ENCODE results near the gene PLA2G12A. TPM values are rescaled to one million over a fixed set of nuclear protein-coding genes. Genes with fewer than 3 reads are reported as not detected.
A peak's percentile ranks its signal among the peaks of the same experiment; 100 is the strongest.

The PLA2G12A gene
- 10 to 100 TPM; 23.8 to 44.6 (median 34.1) TPM for polyA plus RNA-seq (ENCODE audit: insufficient read length in 3 of 3)
- long read RNA-seq, donor 1, full-length matches to known transcripts, result 17 of 17 reads
- long read RNA-seq, donor 1, partial matches to known transcripts, result 0 of 17 reads
- long read RNA-seq, donor 1, other reads (novel, unspliced or antisense), result 0 of 17 reads
- long read RNA-seq, donor 2, full-length matches to known transcripts, result 20 of 20 reads
- long read RNA-seq, donor 2, partial matches to known transcripts, result 0 of 20 reads
- long read RNA-seq, donor 2, other reads (novel, unspliced or antisense), result 0 of 20 reads
- long read RNA-seq, donor 3, full-length matches to known transcripts, result 19 of 19 reads
- long read RNA-seq, donor 3, partial matches to known transcripts, result 0 of 19 reads
- long read RNA-seq, donor 3, other reads (novel, unspliced or antisense), result 0 of 19 reads
- long read RNA-seq, donor 4, full-length matches to known transcripts, result 27 of 27 reads
- long read RNA-seq, donor 4, partial matches to known transcripts, result 0 of 27 reads
- long read RNA-seq, donor 4, other reads (novel, unspliced or antisense), result 0 of 27 reads
- long read RNA-seq, donor 5, full-length matches to known transcripts, result 11 of 11 reads
- long read RNA-seq, donor 5, partial matches to known transcripts, result 0 of 11 reads
- long read RNA-seq, donor 5, other reads (novel, unspliced or antisense), result 0 of 11 reads
- long read RNA-seq, donor 6, full-length matches to known transcripts, result 30 of 30 reads
- long read RNA-seq, donor 6, partial matches to known transcripts, result 0 of 30 reads
- long read RNA-seq, donor 6, other reads (novel, unspliced or antisense), result 0 of 30 reads
- long read RNA-seq, donor 7, full-length matches to known transcripts, result 25 of 25 reads
- long read RNA-seq, donor 7, partial matches to known transcripts, result 0 of 25 reads
- long read RNA-seq, donor 7, other reads (novel, unspliced or antisense), result 0 of 25 reads
- long read RNA-seq, donor 8, full-length matches to known transcripts, result 7 of 7 reads
- long read RNA-seq, donor 8, partial matches to known transcripts, result 0 of 7 reads
- long read RNA-seq, donor 8, other reads (novel, unspliced or antisense), result 0 of 7 reads
- long read RNA-seq, donor 9, full-length matches to known transcripts, result 20 of 20 reads
- long read RNA-seq, donor 9, partial matches to known transcripts, result 0 of 20 reads
- long read RNA-seq, donor 9, other reads (novel, unspliced or antisense), result 0 of 20 reads
- long read RNA-seq, donor 10, full-length matches to known transcripts, result 19 of 19 reads
- long read RNA-seq, donor 10, partial matches to known transcripts, result 0 of 19 reads
- long read RNA-seq, donor 10, other reads (novel, unspliced or antisense), result 0 of 19 reads
- long read RNA-seq, donor 11, full-length matches to known transcripts, result 11 of 11 reads
- long read RNA-seq, donor 11, partial matches to known transcripts, result 0 of 11 reads
- long read RNA-seq, donor 11, other reads (novel, unspliced or antisense), result 0 of 11 reads
- long read RNA-seq, donor 12, full-length matches to known transcripts, result 23 of 23 reads
- long read RNA-seq, donor 12, partial matches to known transcripts, result 0 of 23 reads
- long read RNA-seq, donor 12, other reads (novel, unspliced or antisense), result 0 of 23 reads
- long read RNA-seq, donor 13, full-length matches to known transcripts, result 9 of 9 reads
- long read RNA-seq, donor 13, partial matches to known transcripts, result 0 of 9 reads
- long read RNA-seq, donor 13, other reads (novel, unspliced or antisense), result 0 of 9 reads
- long read RNA-seq, donor 14, full-length matches to known transcripts, result 36 of 36 reads
- long read RNA-seq, donor 14, partial matches to known transcripts, result 0 of 36 reads
- long read RNA-seq, donor 14, other reads (novel, unspliced or antisense), result 0 of 36 reads
- long read RNA-seq, donor 15, full-length matches to known transcripts, result 31 of 31 reads
- long read RNA-seq, donor 15, partial matches to known transcripts, result 0 of 31 reads
- long read RNA-seq, donor 15, other reads (novel, unspliced or antisense), result 0 of 31 reads
- long read RNA-seq, donor 16, full-length matches to known transcripts, result 22 of 22 reads
- long read RNA-seq, donor 16, partial matches to known transcripts, result 0 of 22 reads
- long read RNA-seq, donor 16, other reads (novel, unspliced or antisense), result 0 of 22 reads

DNA sequence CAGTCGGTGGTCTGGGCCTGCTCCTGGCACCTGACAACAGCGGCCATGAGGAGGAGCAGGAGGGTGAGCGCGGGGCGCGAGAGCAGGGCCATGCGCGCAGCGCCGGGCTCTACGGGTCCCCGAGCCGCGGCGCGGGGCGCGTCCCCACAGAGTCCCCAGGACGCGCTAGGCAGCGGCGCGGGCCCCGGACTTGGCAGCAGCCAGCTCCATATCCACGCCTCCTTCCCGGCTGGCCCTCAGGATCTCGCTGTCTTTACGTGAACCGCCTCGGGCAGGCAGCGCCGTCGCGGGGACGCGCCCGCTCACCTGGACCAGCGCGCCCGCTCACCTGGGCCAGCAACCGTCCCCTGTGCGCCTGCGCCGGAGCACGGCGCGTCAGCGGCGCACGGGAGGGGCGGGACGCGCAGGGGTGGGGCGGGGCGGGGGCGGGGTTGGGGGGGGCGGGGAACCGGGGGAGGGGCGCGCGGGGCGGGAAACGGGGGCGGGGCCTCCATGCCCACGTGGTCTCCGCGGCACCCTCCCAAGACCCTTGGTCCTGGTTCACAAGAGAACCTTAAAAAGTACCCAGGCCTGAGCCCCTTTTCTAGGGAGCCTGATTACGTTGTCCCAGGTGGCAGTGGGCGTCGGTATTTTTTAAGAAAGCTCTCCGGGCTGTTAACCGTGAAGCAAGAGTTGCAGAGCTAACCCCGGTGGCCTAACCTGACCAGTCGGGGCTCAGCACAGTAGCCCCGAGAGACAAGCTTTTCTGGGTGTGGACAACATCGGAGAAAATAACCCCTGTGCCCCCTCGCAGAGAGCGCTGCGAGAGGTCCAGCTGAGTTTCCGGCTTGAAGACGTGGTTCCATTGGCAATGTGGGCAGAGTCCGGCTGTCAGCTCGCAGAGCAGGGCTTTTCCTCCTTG, at the start of gene PLA2G12A:
Gene PLA2G12A (minus strand): TSS at position 353 of the 901 bp plus-strand sequence. CDS start 261 bp downstream, at position 92.
- DNase-seq, result peak; percentile 76

DNA sequence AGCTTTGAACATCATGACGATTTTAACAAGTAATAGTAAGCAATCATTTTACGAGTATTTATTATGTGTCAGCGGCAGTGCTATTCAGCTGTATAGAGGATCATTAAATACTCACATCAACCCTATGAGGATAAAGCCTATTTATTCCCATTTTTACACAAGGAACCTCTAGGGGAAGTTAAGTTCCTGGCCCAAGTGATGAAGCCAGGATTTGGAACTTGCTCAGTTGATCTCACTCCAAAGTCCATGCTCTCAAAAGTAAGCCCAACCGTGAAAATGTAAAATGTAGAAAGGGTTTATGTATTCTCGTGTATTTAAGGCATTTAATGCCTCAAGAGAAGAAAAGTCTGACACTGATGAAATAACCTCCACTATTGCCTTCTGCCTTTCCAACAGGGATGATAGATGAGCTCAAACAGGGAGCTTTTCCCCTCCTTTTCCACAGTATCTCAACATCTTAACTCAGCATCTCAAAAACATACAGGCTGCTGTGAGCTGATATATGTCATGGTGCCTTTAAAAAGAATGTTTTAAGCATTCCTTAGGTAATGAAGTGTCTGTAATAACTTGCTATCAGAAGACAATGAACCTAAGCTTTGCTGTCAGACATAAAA, 35.0 kb upstream of the PLA2G12A start:
- no peak for DNase-seq

DNA sequence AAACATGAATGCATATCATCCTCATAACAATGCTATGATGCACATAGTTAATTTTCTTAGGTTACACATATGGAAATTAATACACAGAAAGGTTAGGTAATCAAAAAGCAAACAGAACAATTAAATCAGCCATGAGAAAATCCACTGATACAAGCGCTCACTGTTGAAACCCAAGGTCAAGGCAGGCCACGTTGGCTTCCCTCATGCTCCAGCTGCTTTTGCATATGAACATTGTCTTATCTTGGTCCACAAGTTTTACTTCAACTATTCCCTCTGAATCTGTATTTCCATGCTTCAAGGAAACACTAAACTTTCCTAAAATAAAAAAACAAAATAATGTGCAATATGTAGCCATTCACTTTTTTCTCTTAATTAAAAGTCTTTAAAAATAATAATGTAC, 34.5 kb upstream of the PLA2G12A start:
- DNase-seq, result no peak

DNA sequence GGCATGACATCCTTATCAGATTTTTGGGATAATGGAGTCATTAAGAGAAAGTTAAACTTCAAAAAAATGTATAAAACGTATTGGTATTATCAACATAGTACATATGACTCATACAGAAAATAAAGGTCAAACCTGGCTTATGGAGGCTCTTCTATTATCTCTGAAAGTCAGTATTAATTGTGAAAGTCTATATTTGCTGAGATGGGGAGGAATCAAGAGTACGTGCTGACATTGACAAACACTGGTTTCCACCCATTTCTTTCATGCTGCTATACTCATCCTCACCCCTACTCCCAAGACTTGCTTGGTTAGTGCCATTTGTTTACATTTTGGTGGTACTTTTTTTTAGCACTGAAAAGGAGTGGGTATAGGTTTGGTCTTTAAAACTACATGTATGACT, 30.8 kb upstream of the PLA2G12A start:
- no peak for DNase-seq

DNA sequence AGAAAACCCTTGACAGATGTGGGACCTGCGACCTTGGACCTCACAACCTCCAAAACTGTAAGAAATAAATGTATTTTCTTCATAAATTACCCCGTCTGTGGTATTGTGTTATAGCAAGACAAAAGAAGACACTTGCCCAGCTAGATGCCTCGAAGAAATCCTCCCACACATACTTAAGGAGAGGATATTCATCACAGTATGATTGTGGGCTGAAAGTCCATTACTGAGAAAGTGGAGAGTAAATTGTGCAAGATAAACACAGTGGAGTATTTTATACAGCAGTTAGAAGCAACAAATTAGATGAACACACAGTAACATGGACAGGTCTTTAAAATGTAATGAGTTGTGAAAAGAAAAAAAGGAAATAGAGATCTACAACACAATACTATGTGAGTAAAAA, 25.8 kb upstream of the PLA2G12A start:
- no peak for DNase-seq

DNA sequence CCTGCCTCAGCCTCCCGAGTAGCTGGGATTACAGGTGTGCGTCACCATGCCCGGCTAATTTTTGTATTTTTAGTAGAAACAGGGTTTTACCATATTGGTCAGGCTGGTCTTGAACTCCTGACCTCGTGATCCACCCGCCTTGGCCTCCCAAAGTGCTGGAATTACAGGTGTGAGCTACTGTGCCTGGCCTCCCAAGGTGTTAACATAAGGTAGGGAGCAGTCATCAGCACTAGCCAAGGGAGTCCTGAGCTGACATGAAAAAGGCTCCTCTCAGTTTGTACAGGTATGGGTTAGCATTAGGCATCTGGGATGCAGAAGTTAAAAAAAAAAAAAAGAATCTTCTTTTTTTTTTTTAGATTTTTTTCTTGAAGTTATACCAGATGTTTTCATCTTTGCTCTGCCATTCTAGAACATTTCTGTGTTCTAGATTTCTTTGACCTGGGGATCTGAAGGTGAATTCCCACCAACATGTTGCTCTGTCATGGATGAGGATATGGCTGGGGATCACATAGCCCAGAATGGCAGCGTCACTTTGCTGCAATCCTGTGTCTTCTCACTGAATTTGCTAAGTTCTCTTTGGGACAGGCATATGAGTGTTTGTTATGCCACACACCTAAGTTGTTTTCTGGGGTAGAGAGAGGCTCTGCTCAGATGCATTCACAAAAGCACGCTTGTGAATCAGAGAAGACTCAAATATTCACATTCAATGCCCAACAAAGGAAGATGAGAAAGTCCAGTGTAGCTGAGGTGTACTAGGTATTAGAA, 24.4 kb upstream of the PLA2G12A start:
- DNase-seq, result no peak

DNA sequence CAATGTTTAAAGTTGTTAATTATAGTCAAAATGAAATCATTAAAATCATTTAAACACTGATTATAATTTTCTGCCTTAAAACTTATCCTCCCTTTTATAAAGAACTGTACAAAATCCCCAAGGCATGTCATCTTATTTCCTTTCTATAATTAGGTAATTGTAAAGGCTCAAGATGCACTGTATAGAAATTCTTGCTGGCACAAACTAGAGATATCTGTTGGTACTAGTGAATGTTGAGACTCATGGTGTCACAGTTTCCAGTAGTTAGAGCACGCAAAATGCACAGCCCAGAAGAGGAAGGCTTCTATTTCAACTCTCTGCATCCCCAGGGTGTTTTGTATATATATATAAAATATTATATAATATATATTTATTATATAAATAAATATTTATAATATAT, 22.7 kb upstream of the PLA2G12A start:
- no peak for DNase-seq

DNA sequence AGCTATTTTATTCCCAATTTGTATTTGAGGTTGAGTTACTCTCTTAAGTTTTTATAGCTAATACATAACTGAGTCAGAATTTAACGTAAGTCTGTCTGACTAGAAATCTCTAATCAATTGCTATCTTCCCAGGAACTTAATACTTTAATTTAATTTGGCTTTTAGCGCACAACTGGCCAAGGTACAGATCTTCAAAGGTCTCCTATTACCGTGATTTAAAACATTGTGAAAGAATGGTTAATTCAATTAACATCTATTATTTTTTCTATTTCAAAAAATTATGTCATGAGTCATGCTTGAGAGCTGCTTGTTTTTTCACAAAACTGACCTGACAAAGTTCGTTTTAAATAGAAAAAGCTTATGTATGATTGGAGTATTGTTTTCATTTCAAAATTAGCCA, 22.0 kb upstream of the PLA2G12A start:
- no peak for DNase-seq

DNA sequence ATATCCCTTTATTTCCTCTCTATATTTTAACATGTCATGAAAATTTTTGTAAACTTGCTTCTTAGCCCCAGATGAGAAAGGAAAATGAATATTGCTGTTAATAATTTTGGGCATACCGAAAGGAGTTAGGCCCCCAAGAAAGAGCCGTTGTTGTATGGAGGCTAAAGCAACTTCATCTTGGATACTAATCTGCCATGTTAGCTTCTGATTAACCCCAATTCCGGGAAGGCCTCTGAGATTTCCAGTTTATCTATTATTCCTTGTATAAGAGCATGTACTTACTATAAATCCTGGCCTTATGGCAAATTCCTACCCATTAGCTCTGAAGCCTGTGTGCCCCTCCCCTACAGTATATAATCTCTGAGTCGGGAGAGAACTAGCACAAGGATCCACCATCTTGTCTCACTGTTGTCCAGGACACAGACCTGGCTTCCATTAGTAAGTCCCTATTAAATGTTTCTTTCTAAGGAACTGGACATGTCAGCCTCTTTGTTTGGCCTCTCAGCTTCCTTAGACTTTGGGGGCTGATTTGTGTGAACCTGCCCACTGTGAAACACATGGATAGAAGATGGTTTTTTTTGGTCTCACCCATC, 20.9 kb upstream of the PLA2G12A start:
- DNase-seq, result no peak

DNA sequence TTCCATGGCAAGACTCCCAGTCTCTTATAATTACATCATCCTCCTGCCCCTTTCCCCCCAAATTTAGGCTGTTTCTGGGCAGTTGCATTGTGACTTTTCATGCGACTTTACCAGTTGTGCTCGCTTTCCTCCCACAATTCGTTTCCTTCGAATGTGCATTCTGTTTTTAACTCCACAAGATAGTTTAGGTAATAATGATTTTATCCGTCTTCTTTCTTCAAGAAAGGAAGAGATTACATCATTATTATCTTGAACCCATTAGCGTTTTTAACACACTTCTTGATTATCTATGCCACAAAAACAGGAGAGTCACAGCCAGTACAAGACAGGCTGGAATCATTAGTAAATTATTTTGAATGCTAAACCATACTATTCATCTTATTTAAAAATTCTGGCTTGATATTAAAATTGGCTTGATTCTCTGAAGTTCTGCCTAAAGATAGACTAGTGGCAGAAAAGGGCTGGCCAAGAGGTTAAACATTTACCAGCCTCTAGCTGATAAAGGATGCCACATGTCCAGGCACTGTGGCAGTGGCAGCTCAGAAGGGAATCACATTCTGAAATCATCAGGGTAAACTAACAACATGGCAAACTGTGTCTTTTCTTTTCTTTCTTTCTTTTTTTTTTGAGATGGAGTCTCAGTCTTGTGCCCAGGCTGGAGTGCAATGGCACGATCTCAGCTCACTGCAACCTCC, 19.7 kb upstream of the PLA2G12A start:
- DNase-seq, result no peak

DNA sequence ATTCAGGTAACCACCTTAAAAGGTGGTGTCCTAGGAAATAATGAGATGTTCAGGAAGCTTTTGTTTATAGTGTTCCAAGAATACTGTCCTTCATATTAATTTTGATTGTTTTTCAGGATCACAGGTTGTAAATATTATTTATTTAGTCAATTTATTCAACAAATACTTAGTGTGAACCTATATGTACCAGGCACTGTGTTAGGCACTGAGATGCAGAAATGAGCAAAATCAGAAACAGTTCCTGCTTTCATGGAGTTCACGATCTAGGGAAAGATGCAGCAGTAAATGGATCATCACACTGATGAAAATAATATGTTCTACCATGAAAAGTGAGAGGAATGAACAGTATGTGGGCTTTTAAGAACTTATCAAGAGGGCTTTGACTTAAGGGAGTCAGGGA, 18.2 kb upstream of the PLA2G12A start:
- DNase-seq, result no peak

DNA sequence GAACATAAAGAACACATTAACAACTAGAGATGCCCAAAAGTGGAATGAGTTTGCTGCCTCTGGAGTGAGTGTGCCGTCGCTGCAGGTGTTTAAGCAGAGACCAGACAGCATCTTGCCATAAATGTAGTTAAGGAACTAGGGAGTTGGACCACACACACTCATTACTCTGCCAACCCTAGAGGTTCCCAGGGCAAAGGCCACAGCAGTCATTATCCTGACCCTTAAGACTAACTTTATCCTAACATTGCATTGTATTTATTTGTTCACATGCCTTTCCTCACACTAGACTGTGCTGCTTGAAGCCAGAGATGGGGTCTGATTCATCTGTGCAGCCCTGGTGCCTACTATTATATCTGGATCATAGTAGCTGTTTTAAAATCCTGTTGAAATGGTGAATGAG, 16.9 kb upstream of the PLA2G12A start:
- no peak for DNase-seq

DNA sequence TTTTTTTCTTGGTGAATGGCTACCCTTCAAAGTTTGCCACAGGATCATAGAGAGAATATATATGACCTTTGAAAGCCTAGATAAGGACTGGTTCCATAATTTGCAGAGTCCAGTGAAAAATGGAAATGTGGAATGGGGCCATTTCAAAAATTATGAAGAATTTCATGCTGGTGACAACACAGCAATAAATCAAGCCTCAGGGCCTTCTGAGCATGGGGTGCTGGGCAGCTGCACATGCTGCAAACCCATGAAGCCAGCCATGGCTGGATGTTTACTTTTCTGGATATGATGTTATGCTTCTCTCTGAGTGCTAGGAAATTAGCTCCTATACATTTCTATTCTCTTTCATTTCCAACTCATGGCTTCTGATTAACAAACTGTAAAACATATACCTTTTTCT, 16.0 kb upstream of the PLA2G12A start:
- no peak for DNase-seq

DNA sequence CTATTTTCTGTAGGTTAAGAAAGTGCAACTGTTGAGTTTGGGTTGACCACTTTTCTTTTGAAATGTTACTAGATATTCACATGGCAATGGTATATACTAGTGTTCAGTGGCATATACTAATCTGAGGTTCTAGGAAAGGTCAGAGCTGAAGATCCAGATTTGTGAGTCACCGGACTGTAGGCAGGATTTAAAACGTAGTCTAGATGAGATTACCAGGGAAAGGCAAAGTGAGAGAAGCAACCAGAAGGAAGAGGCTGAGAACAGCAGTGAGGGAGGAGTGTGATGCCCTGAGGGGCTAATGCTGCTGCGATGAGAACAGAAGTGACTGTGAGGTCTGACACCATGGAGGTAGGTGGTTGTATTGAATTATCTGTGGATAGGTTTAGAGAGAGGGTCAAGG, 9.7 kb upstream of the PLA2G12A start:
- no peak for DNase-seq

DNA sequence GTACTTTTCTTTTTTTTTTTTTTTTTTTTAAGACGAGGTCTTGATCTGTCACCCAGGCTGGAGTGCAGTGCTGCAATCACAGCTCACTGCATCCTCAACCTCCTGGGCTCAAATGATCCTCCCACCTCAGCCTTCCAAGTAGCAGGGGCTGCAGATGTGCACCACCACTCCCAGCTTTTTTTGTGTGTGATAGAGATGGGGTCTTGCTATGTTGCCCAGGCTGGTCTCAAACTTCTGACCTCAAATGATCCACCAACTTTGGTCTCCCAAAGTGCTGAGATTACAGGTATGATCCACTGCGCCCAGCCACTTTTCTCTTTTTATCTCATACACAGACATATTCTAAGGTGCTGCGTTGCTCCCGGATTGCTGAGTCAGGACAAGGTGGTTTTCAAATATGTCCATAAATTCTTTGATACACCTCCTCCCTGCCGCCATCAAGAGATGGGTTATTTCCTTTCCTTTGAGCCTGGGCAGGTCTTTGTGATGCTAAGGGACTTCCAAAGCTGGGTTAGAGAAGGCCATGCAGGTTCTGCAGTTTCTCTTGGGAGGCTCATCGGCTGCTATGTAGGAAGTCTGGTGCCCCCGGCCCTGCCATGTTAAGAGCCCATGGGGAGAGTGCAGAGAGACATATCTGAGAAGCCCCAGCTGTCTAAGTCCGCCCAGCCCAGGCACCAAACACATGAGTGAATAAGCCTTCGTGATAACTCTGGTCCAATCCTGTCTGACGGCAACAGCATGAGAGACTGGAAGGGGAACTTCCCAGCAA, 8.4 kb upstream of the PLA2G12A start:
- no peak for DNase-seq
